22Rv1 (cell line): ENCODE results near the gene TGFBR2.

Experiments used
- CTCF ChIP-seq: fragments of 450-650 bp; IDR thresholded peaks from 2 replicates; pipeline ENCODE4 v1.5.1; 2017; ENCODE audit warnings: mild to moderate bottlenecking
- ZFX ChIP-seq: fragments of 450-650 bp; IDR thresholded peaks from 2 replicates; pipeline ENCODE4 v1.6.1; 2017; ENCODE audit warnings: antibody characterized with exemption, borderline replicate concordance

GRCh38 chr3:30704931-30705890 is 98.8 kb downstream of the TGFBR2 start:
- no peak for TF ChIP-seq CTCF
- TF ChIP-seq ZFX: no peak
